ENCODE data around the gene CKB.

The CKB gene

DNA sequence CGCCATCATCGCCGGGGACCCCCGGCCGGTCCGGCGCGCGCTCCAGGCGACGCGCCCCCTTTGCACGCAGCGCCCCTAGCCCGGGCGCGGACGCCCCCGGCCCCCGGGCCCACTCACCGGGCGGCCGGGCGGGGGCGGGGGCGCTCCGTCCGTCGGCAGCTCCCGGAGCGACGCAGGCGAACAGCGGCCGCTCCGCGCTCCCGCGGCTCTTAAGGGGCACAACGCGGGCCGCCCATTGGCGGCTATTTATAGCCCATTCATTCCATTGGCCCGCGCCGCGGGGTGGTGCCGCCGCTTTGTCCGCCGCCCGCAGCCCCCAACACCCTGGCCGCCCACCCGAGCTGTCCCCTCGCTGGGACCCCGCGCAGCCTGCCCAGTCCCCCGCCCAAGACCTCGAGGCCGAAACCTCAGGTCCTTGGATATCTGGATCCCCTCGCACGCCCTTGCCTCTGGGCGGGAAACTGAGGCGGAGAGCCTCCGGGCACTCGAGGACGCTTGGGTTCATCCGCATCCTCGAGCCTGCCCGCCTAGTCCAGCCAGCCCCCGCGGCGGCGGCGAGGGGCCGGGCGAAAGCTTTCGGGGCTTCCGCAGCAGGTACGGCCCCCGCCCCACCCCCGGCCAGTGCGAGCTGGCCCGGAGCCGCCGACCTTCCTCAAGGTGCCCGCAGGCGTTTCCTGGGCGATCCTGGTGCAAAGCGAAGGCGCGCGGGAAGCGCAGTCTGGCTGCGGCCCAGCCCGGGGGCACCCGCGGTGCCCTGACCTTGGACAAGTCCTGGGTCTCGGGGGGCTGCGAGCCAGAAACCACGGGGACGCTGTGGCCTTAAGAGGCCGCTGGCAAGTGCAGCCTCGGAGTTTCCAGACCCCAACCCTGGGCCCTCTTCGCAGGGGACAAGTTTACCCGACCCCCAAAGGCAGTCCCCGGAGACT is at the start of gene CKB:
Gene CKB, minus strand, starts transcription at position 182 of the 926 bp plus-strand sequence. CDS start 337 bp downstream, outside the sequence.
- in situ Hi-C loops (cut with MboI; ENCODE audit: low sequenced_read_pairs), result no loop called here

GRCh38 chr14:103569408-103569807 is 46.8 kb upstream of the CKB start:
- in situ Hi-C loops (cut with MboI; ENCODE audit: low sequenced_read_pairs), result no loop called here

- in situ Hi-C loops (cut with MboI; ENCODE audit: low sequenced_read_pairs), result no loop called here
Measured at GRCh38 chr14:103568952-103569351, 46.3 kb upstream of the CKB start.

DNA sequence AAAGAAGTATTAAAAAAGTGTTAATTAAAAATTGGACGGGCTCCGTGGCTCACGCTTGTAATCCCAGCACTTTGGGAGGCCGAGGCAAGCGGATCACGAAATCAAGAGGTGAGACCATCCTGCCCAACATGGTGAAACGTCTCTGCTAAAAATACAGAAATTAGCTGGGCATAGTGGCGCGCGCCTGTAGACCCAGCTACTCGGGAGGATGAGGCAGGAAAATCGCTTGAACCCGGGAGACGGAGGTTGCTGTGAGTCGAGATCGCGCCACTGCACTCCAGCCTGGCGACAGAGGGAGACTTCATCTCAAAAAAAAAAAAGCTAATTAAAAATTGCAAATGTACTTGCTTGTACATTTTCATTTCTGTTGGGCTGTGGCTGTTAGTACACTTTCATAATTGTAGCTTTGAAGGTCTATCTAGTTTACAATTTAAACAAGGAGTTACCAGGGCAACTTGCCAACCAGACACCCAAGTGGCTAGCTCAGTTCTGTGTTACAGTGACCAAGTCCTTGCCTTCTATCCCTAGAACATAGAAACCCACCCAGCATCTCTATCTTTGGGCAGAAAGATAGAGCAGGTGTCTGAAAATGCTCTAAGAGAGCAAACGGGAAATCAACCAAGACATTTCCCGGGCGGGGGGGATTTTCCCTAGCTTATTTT is 41.3 kb upstream of the CKB start:
- in situ Hi-C loops (cut with MboI; ENCODE audit: low sequenced_read_pairs), result no loop called here

- in situ Hi-C loops (cut with MboI; ENCODE audit: low sequenced_read_pairs), result no loop called here
Measured at GRCh38 chr14:103563226-103563620, 40.6 kb upstream of the CKB start.

DNA sequence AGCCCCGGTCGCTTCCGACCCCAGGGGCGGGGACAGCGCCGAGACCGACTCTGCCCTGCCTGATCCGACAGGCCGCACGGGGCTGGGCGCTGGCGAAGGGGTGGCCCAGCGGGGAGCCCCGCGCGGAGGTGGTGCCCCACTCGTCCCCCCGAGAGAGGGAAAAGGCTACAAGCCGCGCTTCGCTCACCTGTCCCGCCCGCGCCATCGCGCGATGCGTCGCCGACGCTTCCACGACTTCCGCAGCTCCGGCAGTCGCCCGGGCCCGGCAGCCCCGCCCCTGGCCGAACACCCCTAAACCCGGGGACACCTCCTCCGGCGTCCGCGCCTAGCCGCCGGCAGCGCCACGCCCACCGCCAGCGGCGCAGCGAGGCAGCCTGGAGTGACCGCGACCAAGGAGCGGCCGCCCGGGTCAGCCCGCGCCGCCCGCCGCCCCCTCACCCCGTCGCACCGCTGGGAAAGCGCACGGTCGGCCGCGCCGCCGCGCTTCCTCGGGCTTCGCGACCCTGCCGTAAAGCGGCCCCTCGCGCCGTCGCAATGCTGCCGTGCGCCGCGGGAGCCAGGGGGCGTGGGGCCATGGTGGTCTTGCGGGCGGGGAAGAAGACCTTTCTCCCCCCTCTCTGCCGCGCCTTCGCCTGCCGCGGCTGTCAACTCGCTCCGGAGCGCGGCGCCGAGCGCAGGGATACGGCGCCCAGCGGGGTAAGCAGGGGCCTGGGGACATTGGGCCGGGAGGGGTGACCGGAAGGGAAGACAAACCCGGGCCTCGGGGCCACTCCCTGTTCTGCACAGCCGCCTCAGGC is 40.0 kb upstream of the CKB start, which contains the start of the genes BAG5 and COA8:
Gene BAG5, minus strand, starts transcription at position 229 of the 797 bp plus-strand sequence. CDS start 1,493 bp downstream, outside the sequence.
Gene COA8, plus strand, starts transcription at position 532 of the 797 bp plus-strand sequence. Its CDS starts 42 bp downstream, at position 574.
- in situ Hi-C loops (cut with MboI; ENCODE audit: low sequenced_read_pairs), result no loop called here

DNA sequence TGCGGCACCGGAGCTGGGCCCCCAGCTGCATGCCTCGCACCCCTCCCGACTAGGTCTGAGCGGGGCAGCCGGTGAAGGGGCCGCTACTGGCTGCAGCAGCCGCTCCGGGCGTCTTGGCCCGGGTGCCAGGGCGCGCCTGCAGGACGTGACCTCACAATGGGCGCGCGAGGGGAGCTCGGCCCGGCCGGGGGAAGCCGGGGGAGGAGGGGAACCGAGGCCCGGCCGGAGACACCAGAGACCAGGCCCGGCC is 39.5 kb upstream of the CKB start:
- in situ Hi-C loops (cut with MboI; ENCODE audit: low sequenced_read_pairs), result no loop called here

DNA sequence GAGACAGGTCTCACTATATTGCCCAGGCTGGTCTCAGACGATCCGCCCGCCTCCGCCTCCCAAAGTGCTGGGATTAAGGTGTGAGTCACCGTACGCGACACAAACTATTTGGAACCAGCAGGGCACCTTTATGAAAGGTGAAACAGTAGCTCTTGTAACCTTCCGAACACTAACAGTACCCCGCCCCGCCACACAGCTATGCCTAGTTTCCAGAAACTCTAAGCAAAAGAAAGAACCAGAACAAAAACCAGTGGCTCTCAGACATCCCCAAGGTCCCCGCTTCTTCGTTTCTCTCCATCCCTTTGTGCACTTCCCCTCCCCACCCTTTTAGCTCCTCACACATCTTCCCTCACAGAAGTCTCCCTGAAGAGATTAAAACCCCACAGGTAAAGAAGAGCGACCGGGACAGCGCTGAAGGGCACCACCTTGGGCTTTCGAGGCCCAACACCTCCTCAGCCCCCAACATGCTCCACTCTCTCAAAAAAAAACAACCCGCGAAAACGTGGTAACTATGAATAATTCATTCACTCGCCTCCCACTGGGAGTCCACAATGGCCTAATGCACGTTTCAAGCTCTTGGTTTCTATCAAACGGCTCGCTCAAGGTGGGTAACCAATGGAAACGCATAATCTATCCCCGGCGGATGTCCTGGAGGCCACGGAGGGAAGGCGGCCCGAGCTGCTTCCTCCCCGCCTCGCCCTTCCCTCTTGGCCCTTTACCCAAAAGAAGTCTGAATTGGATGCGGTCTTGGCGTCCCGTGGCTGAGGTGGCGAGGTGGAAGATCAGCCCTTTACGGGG is 39.0 kb upstream of the CKB start:
- in situ Hi-C loops (cut with MboI; ENCODE audit: low sequenced_read_pairs), result no loop called here

DNA sequence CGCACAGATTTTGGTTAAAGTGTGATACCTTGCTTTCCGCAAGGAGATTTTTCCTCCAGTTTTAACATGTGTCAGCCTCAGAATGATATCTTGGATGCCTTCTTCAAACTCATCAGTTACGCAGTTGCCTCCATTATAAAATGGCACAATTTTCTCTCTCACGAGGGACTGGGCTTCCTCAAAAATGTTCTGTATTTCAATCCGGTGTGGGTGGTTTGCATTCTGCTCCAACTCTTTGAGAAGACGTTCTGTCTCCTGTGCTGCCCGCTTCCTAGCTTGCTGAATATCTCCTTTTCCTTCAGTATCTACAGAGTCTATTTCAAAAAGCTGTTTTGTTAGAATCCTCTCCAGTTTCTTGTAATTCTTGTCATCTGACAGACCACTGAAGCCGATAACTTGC is 38.1 kb upstream of the CKB start:
- in situ Hi-C loops (cut with MboI; ENCODE audit: low sequenced_read_pairs), result no loop called here

GRCh38 chr14:103559766-103560165 is 37.1 kb upstream of the CKB start:
- in situ Hi-C loops (cut with MboI; ENCODE audit: low sequenced_read_pairs), result no loop called here

- in situ Hi-C loops (cut with MboI; ENCODE audit: low sequenced_read_pairs), result no loop called here
Measured at GRCh38 chr14:103558071-103558882, 35.6 kb upstream of the CKB start.

DNA sequence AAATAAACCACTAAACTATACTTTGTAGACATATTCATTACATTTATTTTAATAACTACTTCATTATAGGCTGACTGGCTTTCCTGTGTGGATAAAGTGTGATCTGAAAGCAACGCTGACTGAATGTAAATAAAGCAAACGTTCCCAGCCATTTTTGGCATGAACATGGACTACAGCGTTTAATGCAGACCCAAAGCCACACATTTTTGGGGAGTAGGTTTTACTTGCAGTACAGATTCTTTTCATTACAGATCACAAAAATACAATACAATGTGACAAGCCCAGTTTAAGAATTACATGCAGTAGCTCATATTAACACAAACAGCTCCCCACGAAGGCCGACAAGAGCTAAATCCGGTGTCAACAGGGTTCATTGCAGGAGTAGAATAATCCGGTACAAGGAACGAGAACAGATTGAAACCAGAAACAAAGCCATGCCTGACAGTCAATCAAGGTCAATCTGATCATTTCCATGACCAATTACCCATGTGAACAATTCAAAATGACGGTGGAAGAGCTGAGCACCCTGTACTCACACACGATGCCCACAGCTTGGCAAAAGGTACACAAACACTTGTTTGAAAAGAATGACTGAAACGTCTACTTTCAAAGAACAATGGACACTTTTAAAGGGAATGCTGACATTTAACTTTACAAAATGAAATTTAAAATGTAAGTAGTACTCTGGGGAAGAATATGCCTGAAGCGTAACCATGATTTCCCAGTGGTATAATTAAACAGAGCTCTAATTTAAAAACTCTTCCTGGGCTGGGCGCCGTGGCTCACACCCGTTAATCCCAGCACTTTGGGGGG is 34.5 kb upstream of the CKB start:
- in situ Hi-C loops (cut with MboI; ENCODE audit: low sequenced_read_pairs), result no loop called here

DNA sequence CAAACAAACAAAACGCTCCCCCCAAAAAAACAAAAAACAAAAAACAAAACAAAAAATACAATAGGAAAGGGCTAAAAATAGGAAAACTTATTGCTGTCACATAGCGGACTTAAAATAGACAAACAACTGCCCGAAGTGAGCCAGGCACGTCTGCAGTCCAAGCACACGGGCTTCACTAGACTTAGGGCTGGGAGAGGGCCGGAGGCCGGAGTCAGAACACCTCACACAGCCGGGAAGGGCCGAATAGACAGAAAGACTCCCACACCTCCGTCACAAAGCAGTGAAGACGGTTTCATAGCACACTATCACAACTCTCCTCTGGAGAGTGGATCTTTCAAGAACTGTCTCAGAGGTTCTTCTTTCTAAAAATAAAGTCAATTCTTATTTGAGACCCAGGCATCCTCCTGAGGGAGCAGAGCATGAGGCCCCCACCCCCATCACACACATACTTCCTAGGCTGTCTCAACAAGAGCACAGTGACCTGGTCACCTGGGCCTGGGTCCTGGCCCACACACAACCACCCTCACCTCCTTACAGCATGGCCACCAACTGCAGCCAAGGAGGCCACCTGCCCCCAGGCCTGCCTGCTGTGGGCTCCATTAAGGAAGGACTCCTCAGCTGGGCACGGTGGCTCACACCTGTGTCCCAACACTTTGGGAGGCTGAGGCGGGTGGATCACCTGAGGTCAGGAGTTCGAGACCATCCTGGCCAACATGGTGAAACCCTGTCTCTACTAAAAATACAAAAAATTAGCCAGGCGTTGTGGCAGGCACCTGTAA is 33.1 kb upstream of the CKB start:
- in situ Hi-C loops (cut with MboI; ENCODE audit: low sequenced_read_pairs), result no loop called here

- in situ Hi-C loops (cut with MboI; ENCODE audit: low sequenced_read_pairs), result no loop called here
Measured at GRCh38 chr14:103552846-103553210, 30.2 kb upstream of the CKB start.

DNA sequence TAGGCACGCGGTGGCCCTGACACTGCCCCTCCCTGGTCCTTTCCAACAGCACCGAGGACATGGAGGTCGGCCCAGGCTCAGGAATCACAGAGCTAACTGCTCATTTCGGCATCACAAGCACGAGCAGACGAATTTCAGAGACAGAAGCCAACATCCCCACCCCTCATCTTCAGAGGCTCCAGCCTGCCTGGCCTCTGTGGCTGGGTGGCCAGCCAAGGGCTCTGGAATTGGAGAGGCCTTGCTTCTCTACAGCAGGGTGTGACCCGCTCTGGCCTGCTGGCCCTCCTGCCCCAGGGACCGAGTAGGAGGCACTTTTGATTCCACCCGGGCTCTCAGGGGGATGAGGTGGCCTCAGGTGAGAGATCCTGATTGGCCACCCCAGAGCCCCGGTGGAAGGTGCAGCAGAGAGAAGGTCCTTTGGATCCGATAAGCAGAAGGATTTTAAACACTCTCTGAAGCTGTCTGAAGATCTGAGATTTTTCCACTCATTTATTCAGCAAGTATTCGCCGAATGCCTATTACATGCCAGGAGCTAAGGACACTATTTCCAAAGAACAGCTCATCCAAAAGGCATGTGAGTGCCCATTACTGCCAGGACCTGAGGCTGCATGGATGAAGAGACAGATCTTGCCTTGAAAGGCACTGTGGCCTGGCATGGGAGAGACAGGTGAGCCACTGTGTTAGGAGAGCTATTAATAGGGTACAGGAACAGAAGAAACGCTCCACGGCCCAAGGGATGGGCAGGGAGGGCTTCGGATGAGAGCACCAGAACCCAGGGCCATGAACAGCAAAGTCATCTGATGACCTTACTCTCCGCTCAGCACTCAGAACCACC is 29.6 kb upstream of the CKB start:
- in situ Hi-C loops (cut with MboI; ENCODE audit: low sequenced_read_pairs), result no loop called here

- in situ Hi-C loops (cut with MboI; ENCODE audit: low sequenced_read_pairs), result no loop called here
Measured at GRCh38 chr14:103551338-103551762, 28.7 kb upstream of the CKB start.

Data from hTERT RPE-1 (cell line).